K562 treated with DMSO at 1 percent for 24 hours (cell line): Measurements from ENCODE around the gene DENR. TPM values are rescaled to one million over a fixed set of nuclear protein-coding genes. Genes with fewer than 3 reads are reported as not detected.

Experiments
- total RNA-seq: library from RNA; unstranded; fragments of 300-600 nt; gene quantifications from 2 replicates; pipeline ENCODE4 v1.2.3, GENCODE V29; 2022; ENCODE audit warnings: low read depth; ENCODE audit not compliant: insufficient read depth

The DENR gene
- total RNA-seq = 30.5 and 34.9 TPM in 2 replicates

GRCh38 chr12:122752464-122753318 lies at the start of gene DENR:
Gene DENR, plus strand, starts transcription at chr12:122752824. Its CDS starts 878 bp downstream, at chr12:122753702.

GRCh38 chr12:122702890-122703611 lies 49.6 kb upstream of the DENR start, which contains the start of gene HCAR2:
Gene HCAR2, minus strand, starts transcription at chr12:122703357. Its CDS starts 74 bp downstream, at chr12:122703283.

GRCh38 chr12:122716658-122717057 lies 36.0 kb upstream of the DENR start, which contains the start of gene HCAR3:
Gene HCAR3, minus strand, starts transcription at chr12:122716811. Its CDS starts 74 bp downstream, at chr12:122716737.

GRCh38 chr12:122730215-122731014 lies 22.2 kb upstream of the DENR start, which contains the start of gene HCAR1:
Gene HCAR1, minus strand, starts transcription at chr12:122730844. Its CDS starts 505 bp downstream, at chr12:122730339.

Other genes with a start within 250 kb of the DENR start
- gene RSRC2, start 225.9 kb upstream of the DENR start, total RNA-seq = 29.2 and 33.3 TPM in 2 replicates
- 32.1 and 34.0 TPM in 2 replicates for gene KNTC1, start 225.6 kb upstream of the DENR start, total RNA-seq
- not detected in 2 replicates for gene HCAR2, start 49.5 kb upstream of the DENR start, total RNA-seq
- gene HCAR3, start 36.0 kb upstream of the DENR start, total RNA-seq = not detected in 2 replicates
- gene HCAR1, start 22.0 kb upstream of the DENR start, total RNA-seq = not detected in 2 replicates
- 0.78 and 0.81 TPM in 2 replicates for gene CCDC62, start 21.7 kb downstream of the DENR start, total RNA-seq
- gene HIP1R, start 82.6 kb downstream of the DENR start, total RNA-seq = 27.8 and 30.4 TPM in 2 replicates
- gene VPS37B, start 143.3 kb downstream of the DENR start, total RNA-seq = 21.6 and 23.9 TPM in 2 replicates
- gene ABCB9, start 213.6 kb downstream of the DENR start, total RNA-seq = 12.3 and 13.2 TPM in 2 replicates
- 47.6 and 49.7 TPM in 2 replicates for gene OGFOD2, start 222.4 kb downstream of the DENR start, total RNA-seq
- gene ARL6IP4, start 227.9 kb downstream of the DENR start, total RNA-seq = 254 and 256 TPM in 2 replicates